SK-N-SH (cell line): ENCODE results near the gene KAT2A. TPM values are rescaled to one million over a fixed set of nuclear protein-coding genes. Genes with fewer than 3 reads are reported as not detected.

Source experiments
- CTCF ChIA-PET: fragments of 300-600, 350-600 bp; formaldehyde crosslinking; extraction: SDS; loops from one replicate; lab custom pipeline; 2021; lab: Yijun Ruan, JAX
- POLR2A ChIA-PET: fragments of 350-600 bp; sonication (Branson Sonifier 250); formaldehyde crosslinking; extraction: SDS; loops from one replicate; lab custom pipeline; 2020; ENCODE audit warnings: antibody characterized with exemption, inconsistent platforms; lab: Yijun Ruan, JAX
- DNase-seq: peaks from one replicate; pipeline ENCODE4 v3.0.0; 2012
- H2AFZ ChIP-seq: fragments of 200-600 bp; sonication (generic); 2 replicates; pipeline ENCODE4 v1.8.1; 2016; ENCODE audit warnings: antibody characterized with exemption, mild to moderate bottlenecking, low read depth
- H3F3A ChIP-seq: fragments of 200-600 bp; sonication (generic); replicated peaks from 2 replicates; pipeline ENCODE3; 2016; ENCODE audit warnings: antibody characterized with exemption, mild to moderate bottlenecking; ENCODE audit not compliant: insufficient read depth
- H3K27ac ChIP-seq, 2 experiments: fragments of 200-500 bp in 1 of 2; fragments of 200-600 bp in 1 of 2; sonication (Bioruptor generic) in 1 of 2; sonication (generic), shearing (Covaris generic) in 1 of 2; 2 replicates each; pipeline versions ENCODE4 v1.5.1 to v1.6.1; 2014 to 2016; ENCODE audit warnings: low read depth in 2 of 2, inconsistent platforms in 1 of 2, low read length in 1 of 2, mild to moderate bottlenecking in 1 of 2, mixed read lengths in 1 of 2
- H3K27me3 ChIP-seq: fragments of 200-600 bp; sonication (generic), shearing (Covaris generic); 2 replicates; pipeline ENCODE4 v1.6.1; 2016; ENCODE audit warnings: mixed run types; ENCODE audit not compliant: insufficient read depth
- H3K36me3 ChIP-seq, 2 experiments: fragments of 200-500 bp in 1 of 2; fragments of 200-600 bp in 1 of 2; sonication (Bioruptor generic) in 1 of 2; sonication (generic) in 1 of 2; replicated peaks in 1 of 2; 2 replicates each; pipeline versions ENCODE3 to v1.5.1; 2014 to 2016; ENCODE audit warnings: low read length in 1 of 2, mild to moderate bottlenecking in 1 of 2; ENCODE audit not compliant: insufficient read depth in 2 of 2, control insufficient read depth in 1 of 2
- H3K4me1 ChIP-seq, 2 experiments: fragments of 200-500 bp in 1 of 2; fragments of 200-600 bp in 1 of 2; sonication (Bioruptor generic) in 1 of 2; sonication (generic), shearing (Covaris generic) in 1 of 2; 2 replicates each; pipeline versions ENCODE4 v1.5.1 to v1.6.1; 2014 to 2016; ENCODE audit warnings: low read depth in 1 of 2, low read length in 1 of 2, mixed run types in 1 of 2; ENCODE audit not compliant: insufficient read depth in 2 of 2, control insufficient read depth in 1 of 2
- H3K4me2 ChIP-seq: fragments of 200-600 bp; sonication (generic), shearing (Covaris generic); 2 replicates; pipeline ENCODE4 v1.6.1; 2017; ENCODE audit warnings: mixed run types
- H3K4me3 ChIP-seq, 2 experiments: fragments of 200-500 bp in 1 of 2; fragments of 200-600 bp in 1 of 2; sonication (Bioruptor generic) in 1 of 2; sonication (generic), shearing (Covaris generic) in 1 of 2; 2 replicates each; pipeline versions ENCODE4 v1.5.1 to v1.8.1; 2014 to 2016; ENCODE audit warnings: low read depth in 2 of 2, inconsistent platforms in 1 of 2, low read length in 1 of 2, mild to moderate bottlenecking in 1 of 2, mixed read lengths in 1 of 2, moderate library complexity in 1 of 2
- H3K79me2 ChIP-seq: fragments of 200-600 bp; sonication (generic); 2 replicates; pipeline ENCODE4 v1.8.1; 2017; ENCODE audit warnings: mild to moderate bottlenecking; ENCODE audit not compliant: insufficient read depth
- H3K9ac ChIP-seq: fragments of 200-600 bp; sonication (generic); 2 replicates; pipeline ENCODE4 v1.6.1; 2017; ENCODE audit warnings: mixed run types
- H3K9me2 ChIP-seq: fragments of 200-600 bp; sonication (generic); 2 replicates; pipeline ENCODE4 v1.6.1; 2017; ENCODE audit warnings: mixed run types
- H3K9me3 ChIP-seq: fragments of 200-600 bp; sonication (generic); 2 replicates; pipeline ENCODE4 v1.6.1; 2017; ENCODE audit warnings: mixed run types, mild to moderate bottlenecking, moderate library complexity
- H4K20me1 ChIP-seq: fragments of 200-600 bp; sonication (generic); 2 replicates; pipeline ENCODE4 v1.6.1; 2017; ENCODE audit warnings: mild to moderate bottlenecking, mixed run types; ENCODE audit not compliant: insufficient read depth
- IRF3 ChIP-seq: fragments of 150-350 bp; IDR thresholded peaks from 2 replicates; pipeline ENCODE4 v1.6.1; 2016; ENCODE audit warnings: mild to moderate bottlenecking, low read depth, low read length
- PBX3 ChIP-seq: IDR thresholded peaks from 2 replicates; pipeline ENCODE4; 2012
- REST ChIP-seq: IDR thresholded peaks from 2 replicates; pipeline ENCODE4 v1.6.1; 2012; ENCODE audit warnings: mild to moderate bottlenecking, low read depth, low read length, moderate library complexity
- SIN3A ChIP-seq: IDR thresholded peaks from 2 replicates; pipeline ENCODE4 v1.6.1; 2012; ENCODE audit warnings: low read depth, mild to moderate bottlenecking, low read length, moderate library complexity, borderline replicate concordance
- USF1 ChIP-seq: IDR thresholded peaks from 2 replicates; pipeline ENCODE4 v1.4.0; 2012; ENCODE audit warnings: low read depth, borderline replicate concordance
- USF2 ChIP-seq: fragments of 150-350 bp; IDR thresholded peaks from 2 replicates; pipeline ENCODE4 v1.6.1; 2017; ENCODE audit warnings: antibody characterized with exemption, low read length, low read depth, borderline replicate concordance
- WGBS: methylation state at CpG from one replicate; pipeline ENCODE4 v1.1.6; 2017; ENCODE audit warnings: low lambda C conversion rate; 5-methylcytosine and 5-hydroxymethylcytosine counted together
- polyA plus RNA-seq, 3 experiments: library from polyadenylated mRNA; depleted of rRNA; stranded (reverse); fragments of >200 nt; gene quantifications; 2 replicates each; pipeline ENCODE4 v1.2.3, GENCODE V29; 2012

KAT2A gene
- polyA plus RNA-seq, 1 of the 3 experiments (the other 2 are of a cell fraction) = 45.1 TPM

- ChIA-PET POLR2A (no interaction called here), CTCF (interaction anchor here (1.2 to 5.3 kb wide), 10 partner anchors 10 to 116 kb away, joined by 3 to 187 read pairs (median 10); partner anchors contain the start of genes KAT2A, KCNH4 and ZNF385C)
- H3K4me2 ChIP-seq = no peak overlapping the region
- no peaks in the 10 kb centered on the region for H3K27me3 ChIP-seq
- no peaks in the 10 kb centered on the region for H3K9me3 ChIP-seq
- H2AFZ ChIP-seq = no peak overlapping the region
- TF ChIP-seq PBX3 (no peak), USF2 (no peak), SIN3A (no peak), REST (no peak), USF1 (no peak), IRF3 (no peak)
- H3K9ac ChIP-seq = no peak overlapping the region
- H3K9me2 ChIP-seq = no peaks in the 10 kb centered on the region
- no peak for DNase-seq
- no peaks in the 10 kb centered on the region for H3K79me2 ChIP-seq
- no peaks in the 10 kb centered on the region for H3K36me3 ChIP-seq
- no peak overlapping the region for H3K4me3 ChIP-seq
- no peaks in the 10 kb centered on the region for H3F3A ChIP-seq
- H4K20me1 ChIP-seq = no peaks in the 10 kb centered on the region
- peaks cover 0 to 8% of the 10 kb centered on the region in 2 experiments; a peak in 1 of 4 replicates for H3K4me1 ChIP-seq
- H3K27ac ChIP-seq = no peak overlapping the region
- WGBS = 69% methylated on average over 2 of the region's 2 CpGs
These were observed 56.0 kb downstream of the KAT2A start for GRCh38 chr17:42065201-42065600.

Other genes starting within 250 kb of the KAT2A start
- 161 and 163 TPM in 2 replicates for gene ACLY, start 202.4 kb downstream of the KAT2A start, polyA plus RNA-seq (2012; rRNA removed)
- 1.1 and 1.6 TPM in 2 replicates for gene ODAD4, start 190.8 kb downstream of the KAT2A start, polyA plus RNA-seq (2012; rRNA removed)
- 44.8 and 54.8 TPM in 2 replicates for gene CNP, start 154.6 kb downstream of the KAT2A start, polyA plus RNA-seq (2012; rRNA removed)
- gene DNAJC7, start 103.9 kb downstream of the KAT2A start, polyA plus RNA-seq (2012; rRNA removed) = 38.8 and 48.5 TPM in 2 replicates
- 89.8 and 91.8 TPM in 2 replicates for gene NKIRAS2, start 101.3 kb downstream of the KAT2A start, polyA plus RNA-seq (2012; rRNA removed)
- gene C17orf113, start 70.8 kb downstream of the KAT2A start, polyA plus RNA-seq (2012; rRNA removed) = 0.44 and 0.52 TPM in 2 replicates
- gene ZNF385C, start 22.9 kb downstream of the KAT2A start, polyA plus RNA-seq (2012; rRNA removed) = 0.05 and 0.13 TPM in 2 replicates
- gene DHX58, start 8.7 kb downstream of the KAT2A start, polyA plus RNA-seq (2012; rRNA removed) = 1.2 and 1.6 TPM in 2 replicates
- 0.03 and 0.05 TPM in 2 replicates for gene HSPB9, start 1.4 kb upstream of the KAT2A start, polyA plus RNA-seq (2012; rRNA removed)
- 257 and 285 TPM in 2 replicates for gene RAB5C, start 33.6 kb upstream of the KAT2A start, polyA plus RNA-seq (2012; rRNA removed)
- gene KCNH4, start 59.8 kb upstream of the KAT2A start, polyA plus RNA-seq (2012; rRNA removed) = 0.46 and 0.57 TPM in 2 replicates
- gene HCRT, start 64.1 kb upstream of the KAT2A start, polyA plus RNA-seq (2012; rRNA removed) = not detected in 2 replicates
- 15.8 and 18.0 TPM in 2 replicates for gene GHDC, start 73.1 kb upstream of the KAT2A start, polyA plus RNA-seq (2012; rRNA removed)
- gene STAT5B, start 155.0 kb upstream of the KAT2A start, polyA plus RNA-seq (2012; rRNA removed) = 23.6 and 27.7 TPM in 2 replicates
- 1.4 and 2.3 TPM in 2 replicates for gene STAT5A, start 167.1 kb upstream of the KAT2A start, polyA plus RNA-seq (2012; rRNA removed)